Brain microvascular endothelial cell (primary cell): ENCODE data around the gene CACNA1B.

Source experiments
- DNase-seq: peaks from one replicate; pipeline ENCODE4 v3.0.0-alpha.2; 2020
- H3K27ac ChIP-seq: fragments of 250-450 bp; sonication (Bioruptor Pico); 2 replicates; pipeline ENCODE4 v1.5.1; 2020; ENCODE audit warnings: mild to moderate bottlenecking, moderate library complexity
- H3K27me3 ChIP-seq: fragments of 250-450 bp; sonication (Bioruptor Pico); replicated peaks from 2 replicates; pipeline ENCODE4 v1.5.1; 2020; ENCODE audit warnings: mild to moderate bottlenecking
- H3K36me3 ChIP-seq: fragments of 250-450 bp; sonication (Bioruptor Pico); replicated peaks from 2 replicates; pipeline ENCODE4 v1.5.1; 2020; ENCODE audit warnings: mild to moderate bottlenecking
- H3K4me3 ChIP-seq: 2 replicates; pipeline ENCODE4 v1.5.1; 2011; ENCODE audit warnings: low read depth, mild to moderate bottlenecking, control low read depth, low read length, moderate library complexity
- CTCF ChIP-seq: IDR thresholded peaks from 2 replicates; pipeline ENCODE4 v1.5.1; 2011; ENCODE audit warnings: low read depth, mild to moderate bottlenecking, moderate library complexity, low read length, control low read depth, inconsistent platforms; ENCODE audit errors: missing control alignments
- in situ Hi-C: cut with HindIII; loops from 2 replicates; pipeline ENCODE4 v1.10.0; 2017; ENCODE audit warnings: low sequenced_read_pairs, low pct_ligation_motif_present

Gene CACNA1B

GRCh38 chr9:138067613-138068367 lies 190.2 kb downstream of the CACNA1B start:
- no peak for DNase-seq
- in situ Hi-C loops: no loop called here
- no peak for TF ChIP-seq CTCF
- H3K36me3 ChIP-seq: no peaks in the 10 kb centered on the region
- H3K27me3 ChIP-seq: no peaks in the 10 kb centered on the region
- H3K27ac ChIP-seq: no peak overlapping the region
- H3K4me3 ChIP-seq: no peak overlapping the region

GRCh38 chr9:138068601-138069035 lies 191.0 kb downstream of the CACNA1B start:
- Histone ChIP-seq H3K36me3 (no peaks in the 10 kb centered on the region), H3K27me3 (no peaks in the 10 kb centered on the region), H3K4me3 (no peak overlapping the region), H3K27ac (no peak overlapping the region)
- TF ChIP-seq CTCF: no peak
- no peak for DNase-seq
- in situ Hi-C loops: no loop called here

GRCh38 chr9:138069731-138070456 lies 192.3 kb downstream of the CACNA1B start:
- Histone ChIP-seq H3K27ac (no peak overlapping the region), H3K27me3 (no peaks in the 10 kb centered on the region), H3K4me3 (no peak overlapping the region), H3K36me3 (no peaks in the 10 kb centered on the region)
- in situ Hi-C loops: no loop called here
- no peak for DNase-seq
- TF ChIP-seq CTCF: no peak

- Histone ChIP-seq H3K27me3 (no peaks in the 10 kb centered on the region), H3K36me3 (no peaks in the 10 kb centered on the region), H3K27ac (no peak overlapping the region), H3K4me3 (no peak overlapping the region)
- TF ChIP-seq CTCF: no peak
- in situ Hi-C loops: no loop called here
- DNase-seq: no peak
Observed at GRCh38 chr9:138070815-138071214, 193.2 kb downstream of the CACNA1B start.

GRCh38 chr9:138071292-138071691 lies 193.7 kb downstream of the CACNA1B start:
- no peaks in the 10 kb centered on the region for H3K27me3 ChIP-seq
- DNase-seq: no peak
- no peak overlapping the region for H3K27ac ChIP-seq
- in situ Hi-C loops: no loop called here
- no peaks in the 10 kb centered on the region for H3K36me3 ChIP-seq
- no peak overlapping the region for H3K4me3 ChIP-seq
- TF ChIP-seq CTCF: no peak
